ENCODE measurements around the gene SNRK. TPM values are rescaled to one million over a fixed set of nuclear protein-coding genes. Genes with fewer than 3 reads are reported as not detected.

The SNRK gene
- total and polyA plus RNA-seq, 3 donors from 2014 or later: 27.5 to 42.4 (median 37.4) TPM

GRCh38 chr3:43257850-43258249 is 28.5 kb upstream of the SNRK start:
- no peaks in the 10 kb centered on the region for H3K9me3 ChIP-seq
- H3K27me3 ChIP-seq: no peaks in the 10 kb centered on the region
- H3K4me1 ChIP-seq: no peaks in the 10 kb centered on the region
- no peak overlapping the region for H3K27ac ChIP-seq
- no peak for DNase-seq
- no peaks in the 10 kb centered on the region for H3K36me3 ChIP-seq (ENCODE audit: low read depth, missing control alignments)
- 56 to 100% methylated on average over 2 of the region's 2 CpGs for WGBS, 2 donors
- intact Hi-C loops (cut with DNase I; ENCODE audit: low total_unique reads): no loop called here
- TF ChIP-seq, protein P1, sequence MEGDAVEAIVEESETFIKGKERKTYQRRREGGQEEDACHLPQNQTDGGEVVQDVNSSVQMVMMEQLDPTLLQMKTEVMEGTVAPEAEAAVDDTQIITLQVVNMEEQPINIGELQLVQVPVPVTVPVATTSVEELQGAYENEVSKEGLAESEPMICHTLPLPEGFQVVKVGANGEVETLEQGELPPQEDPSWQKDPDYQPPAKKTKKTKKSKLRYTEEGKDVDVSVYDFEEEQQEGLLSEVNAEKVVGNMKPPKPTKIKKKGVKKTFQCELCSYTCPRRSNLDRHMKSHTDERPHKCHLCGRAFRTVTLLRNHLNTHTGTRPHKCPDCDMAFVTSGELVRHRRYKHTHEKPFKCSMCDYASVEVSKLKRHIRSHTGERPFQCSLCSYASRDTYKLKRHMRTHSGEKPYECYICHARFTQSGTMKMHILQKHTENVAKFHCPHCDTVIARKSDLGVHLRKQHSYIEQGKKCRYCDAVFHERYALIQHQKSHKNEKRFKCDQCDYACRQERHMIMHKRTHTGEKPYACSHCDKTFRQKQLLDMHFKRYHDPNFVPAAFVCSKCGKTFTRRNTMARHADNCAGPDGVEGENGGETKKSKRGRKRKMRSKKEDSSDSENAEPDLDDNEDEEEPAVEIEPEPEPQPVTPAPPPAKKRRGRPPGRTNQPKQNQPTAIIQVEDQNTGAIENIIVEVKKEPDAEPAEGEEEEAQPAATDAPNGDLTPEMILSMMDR (IDR thresholded peaks at IDR 0.05): no peak
- TF ChIP-seq POLR2A (IDR thresholded peaks at IDR 0.05): no peak
- H3K4me3 ChIP-seq: no peak overlapping the region

DNA sequence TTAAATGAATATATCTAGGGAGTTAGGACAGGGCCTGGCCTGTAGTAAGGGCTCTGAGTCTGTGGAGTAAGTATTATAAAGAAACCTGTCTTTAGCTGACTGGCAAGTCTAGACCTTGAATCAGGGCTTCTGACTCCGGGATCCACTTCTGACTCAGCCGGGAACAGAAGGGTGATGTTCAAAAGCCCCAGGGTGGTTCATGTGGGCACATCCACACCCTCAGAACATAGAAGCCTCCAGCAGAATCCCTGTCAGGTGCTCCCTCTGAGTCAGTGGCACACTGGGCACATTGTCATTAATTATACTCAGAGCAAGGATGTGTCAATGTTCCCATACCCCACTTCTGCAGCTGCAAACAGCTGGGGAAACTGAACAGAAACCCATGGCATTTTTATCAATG is 26.7 kb upstream of the SNRK start:
- no peaks in the 10 kb centered on the region for H3K27me3 ChIP-seq
- no peak overlapping the region for H3K4me3 ChIP-seq
- H3K27ac ChIP-seq: no peak overlapping the region
- intact Hi-C loops (cut with DNase I; ENCODE audit: low total_unique reads): no loop called here
- H3K4me1 ChIP-seq: no peaks in the 10 kb centered on the region
- TF ChIP-seq POLR2A (IDR thresholded peaks at IDR 0.05): no peak
- 94 to 95% methylated on average over 2 of the region's 2 CpGs for WGBS, 2 donors
- no peak for DNase-seq
- no peaks in the 10 kb centered on the region for H3K9me3 ChIP-seq
- no peaks in the 10 kb centered on the region for H3K36me3 ChIP-seq (ENCODE audit: low read depth, missing control alignments)

DNA sequence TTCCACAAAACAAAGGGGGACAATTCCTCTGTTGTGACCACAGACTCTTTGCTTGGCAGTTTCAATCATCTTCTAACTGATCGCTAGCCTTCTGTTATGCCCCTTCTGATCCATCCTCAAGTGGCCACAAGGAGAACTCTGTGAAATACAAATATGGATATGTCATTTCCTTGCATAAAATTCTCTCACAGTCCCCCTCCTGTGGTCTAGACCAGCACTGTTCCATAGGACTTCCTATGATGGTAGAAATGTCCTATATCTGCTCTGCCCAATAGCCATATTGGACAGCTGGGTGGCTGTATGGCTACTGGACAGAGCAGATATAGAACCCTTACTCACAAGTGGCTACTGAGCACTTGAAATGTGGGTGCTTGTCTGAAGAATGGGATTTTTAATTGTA is 25.9 kb upstream of the SNRK start:
- TF ChIP-seq, protein P1 (IDR thresholded peaks at IDR 0.05): no peak
- TF ChIP-seq POLR2A (IDR thresholded peaks at IDR 0.05): no peak
- Histone ChIP-seq H3K27ac (no peak overlapping the region), H3K4me3 (no peak overlapping the region), H3K36me3 (ENCODE audit: low read depth, missing control alignments) (no peaks in the 10 kb centered on the region), H3K4me1 (no peaks in the 10 kb centered on the region), H3K9me3 (no peaks in the 10 kb centered on the region), H3K27me3 (no peaks in the 10 kb centered on the region)
- intact Hi-C loops (cut with DNase I; ENCODE audit: low total_unique reads): no loop called here
- no peak for DNase-seq
- 95 to 100% methylated on average over 1 of the region's 1 CpG for WGBS, 2 donors

DNA sequence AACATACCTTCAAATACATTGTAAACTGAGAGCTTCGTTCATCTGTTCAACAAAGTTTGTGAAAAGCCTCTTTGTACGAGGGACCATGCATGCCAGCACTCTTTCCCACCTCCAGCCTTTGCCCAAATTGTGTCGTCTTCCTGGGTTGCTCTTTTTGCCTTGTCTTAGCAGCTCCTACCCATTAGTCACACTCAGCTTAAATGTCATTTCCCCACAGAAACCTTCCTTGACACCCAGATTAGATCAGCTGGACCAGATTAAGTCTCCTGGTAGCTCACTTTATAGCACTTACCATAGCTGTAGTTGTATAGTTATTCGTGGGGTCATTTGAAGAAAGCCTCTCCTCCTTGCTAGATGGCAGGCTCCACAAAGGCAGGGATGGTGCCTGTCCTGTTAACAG is 24.1 kb upstream of the SNRK start:
- intact Hi-C loops (cut with DNase I; ENCODE audit: low total_unique reads): no loop called here
- no peak for DNase-seq
- Histone ChIP-seq H3K4me3 (no peak overlapping the region), H3K36me3 (ENCODE audit: low read depth, missing control alignments) (no peaks in the 10 kb centered on the region), H3K27ac (no peak overlapping the region), H3K4me1 (no peaks in the 10 kb centered on the region), H3K9me3 (no peaks in the 10 kb centered on the region), H3K27me3 (no peaks in the 10 kb centered on the region)
- 86 to 91% methylated on average over 4 of the region's 4 CpGs for WGBS, 2 donors
- no peak for TF ChIP-seq POLR2A (IDR thresholded peaks at IDR 0.05)
- TF ChIP-seq, protein P1 (IDR thresholded peaks at IDR 0.05): no peak

- intact Hi-C loops (cut with DNase I; ENCODE audit: low total_unique reads): no loop called here
- H3K4me3 ChIP-seq: no peak overlapping the region
- WGBS, 2 donors: 60 to 62% methylated on average over 3 of the region's 3 CpGs
- H3K27me3 ChIP-seq: no peaks in the 10 kb centered on the region
- no peak overlapping the region for H3K27ac ChIP-seq
- no peaks in the 10 kb centered on the region for H3K36me3 ChIP-seq (ENCODE audit: low read depth, missing control alignments)
- no peak for DNase-seq
- H3K9me3 ChIP-seq: no peaks in the 10 kb centered on the region
- TF ChIP-seq, protein P1 (IDR thresholded peaks at IDR 0.05): no peak
- no peak for TF ChIP-seq POLR2A (IDR thresholded peaks at IDR 0.05)
- H3K4me1 ChIP-seq: no peaks in the 10 kb centered on the region
Observed at GRCh38 chr3:43266451-43266850, 19.9 kb upstream of the SNRK start.

Measured in testis (tissue), 3 donors.